C4-2B (cell line): ENCODE measurements around the gene CERS5.

Experiments
- CTCF ChIP-seq: fragments of 450-650 bp; conservative IDR thresholded peaks from 2 replicates; pipeline ENCODE4 v1.5.1; 2017; ENCODE audit warnings: mild to moderate bottlenecking
- ZFX ChIP-seq: fragments of 450-650 bp; IDR thresholded peaks from 2 replicates; pipeline ENCODE4 v1.6.1; 2017

- TF ChIP-seq CTCF (no peak), ZFX (no peak)
Observed at GRCh38 chr12:50111395-50111692, 55.8 kb downstream of the CERS5 start.
